GM23338 (cell line): Measurements from ENCODE around the gene APC2. TPM values are rescaled to one million over a fixed set of nuclear protein-coding genes. Genes with fewer than 3 reads are reported as not detected.

Experiments used
- ATAC-seq: fragments of 200-7000 bp; cut with Tn5 transposase; 3 replicates; pipeline ENCODE4 v1.9.1; 2020
- DNase-seq: peaks from one replicate; pipeline ENCODE4 v3.0.0-alpha.2; 2015; ENCODE audit warnings: low spot score
- H2AFZ ChIP-seq: fragments of 200-600 bp; sonication (generic); 2 replicates; pipeline ENCODE4 v1.8.0; 2016; ENCODE audit warnings: antibody characterized with exemption, mild to moderate bottlenecking, moderate library complexity
- H3F3A ChIP-seq: fragments of 200-600 bp; sonication (generic); replicated peaks from 2 replicates; pipeline ENCODE4 v1.8.0; 2017; ENCODE audit warnings: antibody characterized with exemption, mixed run types, low read depth
- H3K27ac ChIP-seq: fragments of 200-600 bp; sonication (generic); 2 replicates; pipeline ENCODE4 v1.6.1; 2016; ENCODE audit warnings: low read depth
- H3K27me3 ChIP-seq: fragments of 200-600 bp; sonication (generic); 2 replicates; pipeline ENCODE4 v1.8.0; 2016; ENCODE audit warnings: mild to moderate bottlenecking, mixed run types, moderate library complexity; ENCODE audit not compliant: insufficient read depth
- H3K36me3 ChIP-seq: fragments of 200-600 bp; sonication (generic); 2 replicates; pipeline ENCODE4 v1.8.0; 2016; ENCODE audit warnings: mild to moderate bottlenecking; ENCODE audit not compliant: insufficient read depth
- H3K4me1 ChIP-seq: fragments of 200-600 bp; sonication (generic); 2 replicates; pipeline ENCODE4 v1.8.0; 2016; ENCODE audit warnings: mild to moderate bottlenecking, moderate library complexity; ENCODE audit not compliant: insufficient read depth
- H3K4me2 ChIP-seq: fragments of 200-600 bp; sonication (generic); 2 replicates; pipeline ENCODE4 v1.7.1; 2017; ENCODE audit warnings: mixed run types
- H3K4me3 ChIP-seq: fragments of 200-600 bp; sonication (generic); 2 replicates; pipeline ENCODE4 v1.6.1; 2016; ENCODE audit warnings: mixed run types
- H3K79me2 ChIP-seq: fragments of 200-600 bp; sonication (generic); replicated peaks from 2 replicates; pipeline ENCODE4 v1.8.0; 2017; ENCODE audit warnings: mild to moderate bottlenecking; ENCODE audit not compliant: insufficient read depth
- H3K9me2 ChIP-seq: fragments of 200-600 bp; sonication (generic); 2 replicates; pipeline ENCODE4 v1.8.0; 2017; ENCODE audit not compliant: insufficient read depth
- H4K20me1 ChIP-seq: fragments of 200-600 bp; sonication (generic); replicated peaks from 2 replicates; pipeline ENCODE4 v1.8.0; 2017; ENCODE audit warnings: mild to moderate bottlenecking; ENCODE audit not compliant: insufficient read depth
- H3K27ac Mint-ChIP-seq: 2 replicates; pipeline ENCODE4 v1.8.0; 2020; ENCODE audit warnings: inconsistent platforms, mild to moderate bottlenecking, moderate library complexity, mixed read lengths
- H3K27me3 Mint-ChIP-seq: 3 replicates; pipeline ENCODE4 v1.8.0; 2022; ENCODE audit warnings: low read depth, mild to moderate bottlenecking, moderate library complexity, mixed read lengths, inconsistent platforms; ENCODE audit not compliant: insufficient read depth, poor library complexity
- H3K36me3 Mint-ChIP-seq: 3 replicates; pipeline ENCODE4 v1.8.0; 2021; ENCODE audit warnings: low read depth, mild to moderate bottlenecking, inconsistent platforms, moderate library complexity, mixed read lengths
- H3K4me1 Mint-ChIP-seq: 3 replicates; pipeline ENCODE4 v1.8.0; 2020; ENCODE audit warnings: mild to moderate bottlenecking, inconsistent platforms, mixed read lengths
- H3K4me3 Mint-ChIP-seq: 3 replicates; pipeline ENCODE4 v1.8.0; 2021; ENCODE audit warnings: moderate library complexity, mild to moderate bottlenecking, inconsistent platforms, mixed read lengths
- H3K9me3 Mint-ChIP-seq: 3 replicates; pipeline ENCODE4 v1.8.0; 2020; ENCODE audit warnings: moderate library complexity, mild to moderate bottlenecking, inconsistent platforms, mixed read lengths
- CREB1 ChIP-seq: fragments of 250-450 bp; sonication (Bioruptor Pico); IDR thresholded peaks from 2 replicates; pipeline ENCODE4 v1.5.0; 2020; ENCODE audit warnings: low read depth, mild to moderate bottlenecking, moderate library complexity
- EZH2 ChIP-seq: fragments of 200-600 bp; sonication (generic); IDR thresholded peaks from one replicate; pipeline ENCODE4 v1.8.0; 2017; ENCODE audit warnings: antibody characterized with exemption, mild to moderate bottlenecking, low read depth; ENCODE audit not compliant: unreplicated experiment
- EZH2phosphoT487 ChIP-seq: fragments of 200-600 bp; sonication (generic); IDR thresholded peaks from one replicate; pipeline ENCODE4 v1.8.1; 2018; ENCODE audit warnings: antibody characterized with exemption; ENCODE audit not compliant: unreplicated experiment
- JUNB ChIP-seq: IDR thresholded peaks from one replicate; pipeline ENCODE4 v1.6.1; 2016; ENCODE audit warnings: antibody characterized with exemption; ENCODE audit not compliant: unreplicated experiment
- NANOG ChIP-seq: IDR thresholded peaks from 2 replicates; pipeline ENCODE4 v1.6.1; 2016; ENCODE audit warnings: antibody characterized with exemption, borderline replicate concordance
- POLR2AphosphoS5 ChIP-seq: IDR thresholded peaks from 2 replicates; pipeline ENCODE4 v1.6.1; 2016; ENCODE audit warnings: antibody characterized with exemption, low read depth
- STAT1 ChIP-seq: IDR thresholded peaks from one replicate; pipeline ENCODE4 v1.6.1; 2016; ENCODE audit warnings: antibody characterized with exemption; ENCODE audit not compliant: unreplicated experiment
- ZNF114 ChIP-seq: fragments of 250-450 bp; sonication (Bioruptor Pico); IDR thresholded peaks from 2 replicates; pipeline ENCODE4 v1.5.0; 2020; ENCODE audit warnings: mild to moderate bottlenecking, moderate library complexity
- ZNF331 ChIP-seq: fragments of 250-450 bp; sonication (Bioruptor Pico); IDR thresholded peaks from 2 replicates; pipeline ENCODE4 v1.5.0; 2020; ENCODE audit warnings: low read depth, mild to moderate bottlenecking, moderate library complexity
- polyA plus RNA-seq: library from polyadenylated mRNA; unstranded; fragments of >200 nt; fragmentation: Nextera tagmentation; extraction: Ambion mirVana; gene quantifications from 2 replicates; pipeline ENCODE4 v1.2.1, GENCODE V29; 2016
- total RNA-seq: library from RNA; depleted of rRNA; stranded (reverse); fragments of >200 nt; shearing (Covaris generic); gene quantifications from 2 replicates; pipeline ENCODE4 v1.2.3, GENCODE V29; 2014
- TF ChIP-seq, protein P1 (sequence below): IDR thresholded peaks from one replicate; pipeline ENCODE4 v1.6.1; 2018; ENCODE audit warnings: antibody characterized with exemption; ENCODE audit not compliant: unreplicated experiment
- TF ChIP-seq, protein P2 (sequence below): IDR thresholded peaks from 2 replicates; pipeline ENCODE4 v1.6.1; 2016; ENCODE audit warnings: antibody characterized with exemption
- TF ChIP-seq, protein P3 (sequence below), 2 experiments: fragments of 200-600 bp in 1 of 2; sonication (generic) in 1 of 2; conservative IDR thresholded peaks; 2 replicates each; pipeline versions ENCODE4 v1.5.1 to v1.6.1; 2016 to 2017; ENCODE audit warnings: antibody characterized with exemption in 2 of 2, low read depth in 2 of 2, mild to moderate bottlenecking in 2 of 2, moderate library complexity in 1 of 2
- TF ChIP-seq, protein P4 (sequence below): fragments of 250-450 bp; sonication (Bioruptor Pico); IDR thresholded peaks from 2 replicates; pipeline ENCODE4 v1.5.0; 2020; ENCODE audit warnings: mild to moderate bottlenecking, moderate library complexity

APC2 gene
- total and polyA plus RNA-seq, 2 experiments from 2014 or later, result 1.4 to 18.3 TPM

DNA sequence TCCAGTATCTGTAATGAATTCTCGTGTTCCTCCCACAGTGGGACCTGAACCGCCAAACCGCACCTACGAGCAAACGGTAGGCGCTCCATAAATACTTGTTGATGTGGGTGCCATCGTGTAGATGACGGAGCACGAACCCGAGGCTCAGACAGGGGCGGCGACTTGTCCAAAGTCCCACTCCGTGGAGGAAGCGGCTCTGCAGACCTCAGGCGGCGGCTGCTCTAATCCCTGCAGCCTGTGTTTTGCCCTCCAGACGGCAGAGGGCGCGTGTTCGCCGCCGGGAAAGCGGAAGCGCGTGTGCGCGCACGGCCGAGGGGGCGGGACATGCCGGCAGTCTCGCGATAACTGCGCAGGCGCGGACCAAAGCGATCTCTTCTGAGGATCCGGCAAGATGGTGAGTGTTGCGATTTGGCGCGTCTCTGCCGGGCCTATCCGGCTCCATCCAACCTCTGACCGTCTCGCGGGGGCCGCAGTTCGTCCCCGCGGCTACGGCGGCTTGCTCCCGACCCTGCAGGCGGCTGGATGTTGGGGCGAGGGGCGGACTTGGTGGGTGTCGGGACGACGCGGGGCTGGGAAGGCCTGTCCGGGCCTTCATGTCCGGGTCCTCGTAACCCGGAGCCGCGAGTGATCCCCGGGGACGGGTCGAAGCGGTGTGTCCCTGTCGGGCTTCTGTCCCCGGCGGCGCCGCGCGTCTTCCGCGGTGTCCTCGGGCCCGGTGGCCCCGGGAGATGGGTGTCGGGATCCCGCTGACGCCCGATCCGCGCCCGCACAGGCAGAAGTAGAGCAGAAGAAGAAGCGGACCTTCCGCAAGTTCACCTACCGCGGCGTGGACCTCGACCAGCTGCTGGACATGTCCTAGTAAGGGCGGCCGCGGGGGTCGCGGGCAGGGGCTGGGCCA, 11.6 kb upstream of the APC2 start, which contains the start of gene RPS15:
TSS of gene RPS15 (plus strand) at position 362 of the 898 bp plus-strand sequence. CDS start at position 392, 30 bp downstream.
- Mint-ChIP-seq H3K36me3 (peaks cover 55% of the 10 kb centered on the region), H3K4me1 (peaks cover 20% of the 10 kb centered on the region), H3K4me3 (peak within 1 kb of the TSS; percentile 97), H3K27ac (peak within 1 kb of the TSS; percentile 100), H3K9me3 (no peaks in the 10 kb centered on the region; the same call in 2 of the 3 replicates), H3K27me3 (peaks cover 30% of the 10 kb centered on the region)
- peak; percentile 80 for ATAC-seq
- Histone ChIP-seq H3K27me3 (no peaks in the 10 kb centered on the region), H2AFZ (no peak within 1 kb of the TSS), H3K4me1 (peaks cover 9% of the 10 kb centered on the region; the same call in 1 of the 2 replicates), H3K79me2 (peaks cover 24% of the 10 kb centered on the region), H3K9me2 (no peaks in the 10 kb centered on the region), H3K27ac (peak within 1 kb of the TSS; percentile 85; the same call in 1 of the 2 replicates), H3F3A (peaks cover 72% of the 10 kb centered on the region), H3K4me3 (peak within 1 kb of the TSS; percentile 97), H4K20me1 (peaks cover 38% of the 10 kb centered on the region), H3K4me2 (peak within 1 kb of the TSS; percentile 98), H3K36me3 (peaks cover 24% of the 10 kb centered on the region)
- DNase-seq, result peak; percentile 94
- TF ChIP-seq CREB1 (peak; percentile 82), EZH2phosphoT487 (no peak), NANOG (no peak), STAT1 (no peak), ZNF114 (CRISPR knock-in tag) (peak; percentile 57; the same call in 1 of the 2 replicates), ZNF331 (CRISPR knock-in tag) (no peak), POLR2AphosphoS5 (peak; percentile 99), EZH2 (no peak), JUNB (no peak)
- TF ChIP-seq, protein P1, sequence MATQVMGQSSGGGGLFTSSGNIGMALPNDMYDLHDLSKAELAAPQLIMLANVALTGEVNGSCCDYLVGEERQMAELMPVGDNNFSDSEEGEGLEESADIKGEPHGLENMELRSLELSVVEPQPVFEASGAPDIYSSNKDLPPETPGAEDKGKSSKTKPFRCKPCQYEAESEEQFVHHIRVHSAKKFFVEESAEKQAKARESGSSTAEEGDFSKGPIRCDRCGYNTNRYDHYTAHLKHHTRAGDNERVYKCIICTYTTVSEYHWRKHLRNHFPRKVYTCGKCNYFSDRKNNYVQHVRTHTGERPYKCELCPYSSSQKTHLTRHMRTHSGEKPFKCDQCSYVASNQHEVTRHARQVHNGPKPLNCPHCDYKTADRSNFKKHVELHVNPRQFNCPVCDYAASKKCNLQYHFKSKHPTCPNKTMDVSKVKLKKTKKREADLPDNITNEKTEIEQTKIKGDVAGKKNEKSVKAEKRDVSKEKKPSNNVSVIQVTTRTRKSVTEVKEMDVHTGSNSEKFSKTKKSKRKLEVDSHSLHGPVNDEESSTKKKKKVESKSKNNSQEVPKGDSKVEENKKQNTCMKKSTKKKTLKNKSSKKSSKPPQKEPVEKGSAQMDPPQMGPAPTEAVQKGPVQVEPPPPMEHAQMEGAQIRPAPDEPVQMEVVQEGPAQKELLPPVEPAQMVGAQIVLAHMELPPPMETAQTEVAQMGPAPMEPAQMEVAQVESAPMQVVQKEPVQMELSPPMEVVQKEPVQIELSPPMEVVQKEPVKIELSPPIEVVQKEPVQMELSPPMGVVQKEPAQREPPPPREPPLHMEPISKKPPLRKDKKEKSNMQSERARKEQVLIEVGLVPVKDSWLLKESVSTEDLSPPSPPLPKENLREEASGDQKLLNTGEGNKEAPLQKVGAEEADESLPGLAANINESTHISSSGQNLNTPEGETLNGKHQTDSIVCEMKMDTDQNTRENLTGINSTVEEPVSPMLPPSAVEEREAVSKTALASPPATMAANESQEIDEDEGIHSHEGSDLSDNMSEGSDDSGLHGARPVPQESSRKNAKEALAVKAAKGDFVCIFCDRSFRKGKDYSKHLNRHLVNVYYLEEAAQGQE, result no peak
- TF ChIP-seq, protein P2, sequence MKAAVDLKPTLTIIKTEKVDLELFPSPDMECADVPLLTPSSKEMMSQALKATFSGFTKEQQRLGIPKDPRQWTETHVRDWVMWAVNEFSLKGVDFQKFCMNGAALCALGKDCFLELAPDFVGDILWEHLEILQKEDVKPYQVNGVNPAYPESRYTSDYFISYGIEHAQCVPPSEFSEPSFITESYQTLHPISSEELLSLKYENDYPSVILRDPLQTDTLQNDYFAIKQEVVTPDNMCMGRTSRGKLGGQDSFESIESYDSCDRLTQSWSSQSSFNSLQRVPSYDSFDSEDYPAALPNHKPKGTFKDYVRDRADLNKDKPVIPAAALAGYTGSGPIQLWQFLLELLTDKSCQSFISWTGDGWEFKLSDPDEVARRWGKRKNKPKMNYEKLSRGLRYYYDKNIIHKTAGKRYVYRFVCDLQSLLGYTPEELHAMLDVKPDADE, result peak; percentile 80
- TF ChIP-seq, protein P3, sequence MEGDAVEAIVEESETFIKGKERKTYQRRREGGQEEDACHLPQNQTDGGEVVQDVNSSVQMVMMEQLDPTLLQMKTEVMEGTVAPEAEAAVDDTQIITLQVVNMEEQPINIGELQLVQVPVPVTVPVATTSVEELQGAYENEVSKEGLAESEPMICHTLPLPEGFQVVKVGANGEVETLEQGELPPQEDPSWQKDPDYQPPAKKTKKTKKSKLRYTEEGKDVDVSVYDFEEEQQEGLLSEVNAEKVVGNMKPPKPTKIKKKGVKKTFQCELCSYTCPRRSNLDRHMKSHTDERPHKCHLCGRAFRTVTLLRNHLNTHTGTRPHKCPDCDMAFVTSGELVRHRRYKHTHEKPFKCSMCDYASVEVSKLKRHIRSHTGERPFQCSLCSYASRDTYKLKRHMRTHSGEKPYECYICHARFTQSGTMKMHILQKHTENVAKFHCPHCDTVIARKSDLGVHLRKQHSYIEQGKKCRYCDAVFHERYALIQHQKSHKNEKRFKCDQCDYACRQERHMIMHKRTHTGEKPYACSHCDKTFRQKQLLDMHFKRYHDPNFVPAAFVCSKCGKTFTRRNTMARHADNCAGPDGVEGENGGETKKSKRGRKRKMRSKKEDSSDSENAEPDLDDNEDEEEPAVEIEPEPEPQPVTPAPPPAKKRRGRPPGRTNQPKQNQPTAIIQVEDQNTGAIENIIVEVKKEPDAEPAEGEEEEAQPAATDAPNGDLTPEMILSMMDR (conservative IDR thresholded peaks at IDR 0.05; ENCODE audit: low read depth in 2 of 2), result peak; percentile 75 to 93
- TF ChIP-seq, protein P4, sequence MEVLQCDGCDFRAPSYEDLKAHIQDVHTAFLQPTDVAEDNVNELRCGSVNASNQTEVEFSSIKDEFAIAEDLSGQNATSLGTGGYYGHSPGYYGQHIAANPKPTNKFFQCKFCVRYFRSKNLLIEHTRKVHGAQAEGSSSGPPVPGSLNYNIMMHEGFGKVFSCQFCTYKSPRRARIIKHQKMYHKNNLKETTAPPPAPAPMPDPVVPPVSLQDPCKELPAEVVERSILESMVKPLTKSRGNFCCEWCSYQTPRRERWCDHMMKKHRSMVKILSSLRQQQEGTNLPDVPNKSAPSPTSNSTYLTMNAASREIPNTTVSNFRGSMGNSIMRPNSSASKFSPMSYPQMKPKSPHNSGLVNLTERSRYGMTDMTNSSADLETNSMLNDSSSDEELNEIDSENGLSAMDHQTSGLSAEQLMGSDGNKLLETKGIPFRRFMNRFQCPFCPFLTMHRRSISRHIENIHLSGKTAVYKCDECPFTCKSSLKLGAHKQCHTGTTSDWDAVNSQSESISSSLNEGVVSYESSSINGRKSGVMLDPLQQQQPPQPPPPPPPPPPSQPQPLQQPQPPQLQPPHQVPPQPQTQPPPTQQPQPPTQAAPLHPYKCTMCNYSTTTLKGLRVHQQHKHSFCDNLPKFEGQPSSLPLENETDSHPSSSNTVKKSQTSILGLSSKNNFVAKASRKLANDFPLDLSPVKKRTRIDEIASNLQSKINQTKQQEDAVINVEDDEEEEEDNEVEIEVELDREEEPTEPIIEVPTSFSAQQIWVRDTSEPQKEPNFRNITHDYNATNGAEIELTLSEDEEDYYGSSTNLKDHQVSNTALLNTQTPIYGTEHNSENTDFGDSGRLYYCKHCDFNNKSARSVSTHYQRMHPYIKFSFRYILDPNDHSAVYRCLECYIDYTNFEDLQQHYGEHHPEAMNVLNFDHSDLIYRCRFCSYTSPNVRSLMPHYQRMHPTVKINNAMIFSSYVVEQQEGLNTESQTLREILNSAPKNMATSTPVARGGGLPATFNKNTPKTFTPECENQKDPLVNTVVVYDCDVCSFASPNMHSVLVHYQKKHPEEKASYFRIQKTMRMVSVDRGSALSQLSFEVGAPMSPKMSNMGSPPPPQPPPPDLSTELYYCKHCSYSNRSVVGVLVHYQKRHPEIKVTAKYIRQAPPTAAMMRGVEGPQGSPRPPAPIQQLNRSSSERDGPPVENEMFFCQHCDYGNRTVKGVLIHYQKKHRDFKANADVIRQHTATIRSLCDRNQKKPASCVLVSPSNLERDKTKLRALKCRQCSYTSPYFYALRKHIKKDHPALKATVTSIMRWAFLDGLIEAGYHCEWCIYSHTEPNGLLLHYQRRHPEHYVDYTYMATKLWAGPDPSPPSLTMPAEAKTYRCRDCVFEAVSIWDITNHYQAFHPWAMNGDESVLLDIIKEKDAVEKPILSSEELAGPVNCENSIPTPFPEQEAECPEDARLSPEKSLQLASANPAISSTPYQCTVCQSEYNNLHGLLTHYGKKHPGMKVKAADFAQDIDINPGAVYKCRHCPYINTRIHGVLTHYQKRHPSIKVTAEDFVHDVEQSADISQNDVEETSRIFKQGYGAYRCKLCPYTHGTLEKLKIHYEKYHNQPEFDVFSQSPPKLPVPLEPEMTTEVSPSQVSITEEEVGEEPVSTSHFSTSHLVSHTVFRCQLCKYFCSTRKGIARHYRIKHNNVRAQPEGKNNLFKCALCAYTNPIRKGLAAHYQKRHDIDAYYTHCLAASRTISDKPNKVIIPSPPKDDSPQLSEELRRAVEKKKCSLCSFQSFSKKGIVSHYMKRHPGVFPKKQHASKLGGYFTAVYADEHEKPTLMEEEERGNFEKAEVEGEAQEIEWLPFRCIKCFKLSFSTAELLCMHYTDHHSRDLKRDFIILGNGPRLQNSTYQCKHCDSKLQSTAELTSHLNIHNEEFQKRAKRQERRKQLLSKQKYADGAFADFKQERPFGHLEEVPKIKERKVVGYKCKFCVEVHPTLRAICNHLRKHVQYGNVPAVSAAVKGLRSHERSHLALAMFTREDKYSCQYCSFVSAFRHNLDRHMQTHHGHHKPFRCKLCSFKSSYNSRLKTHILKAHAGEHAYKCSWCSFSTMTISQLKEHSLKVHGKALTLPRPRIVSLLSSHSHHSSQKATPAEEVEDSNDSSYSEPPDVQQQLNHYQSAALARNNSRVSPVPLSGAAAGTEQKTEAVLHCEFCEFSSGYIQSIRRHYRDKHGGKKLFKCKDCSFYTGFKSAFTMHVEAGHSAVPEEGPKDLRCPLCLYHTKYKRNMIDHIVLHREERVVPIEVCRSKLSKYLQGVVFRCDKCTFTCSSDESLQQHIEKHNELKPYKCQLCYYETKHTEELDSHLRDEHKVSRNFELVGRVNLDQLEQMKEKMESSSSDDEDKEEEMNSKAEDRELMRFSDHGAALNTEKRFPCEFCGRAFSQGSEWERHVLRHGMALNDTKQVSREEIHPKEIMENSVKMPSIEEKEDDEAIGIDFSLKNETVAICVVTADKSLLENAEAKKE (CRISPR knock-in tag), result no peak
